D721Med (cell line): ENCODE data around the gene PLCB1.

Experiments used
- DNase-seq: peaks from one replicate; pipeline ENCODE4 v3.0.0; 2011; ENCODE audit warnings: low spot score; ENCODE audit not compliant: insufficient read length
- FAIRE-seq: peaks from 2 replicates; lab custom pipeline; 2011; peaks lifted over from hg19 to GRCh38; lab: Jason Lieb, UNC
- CTCF ChIP-seq: IDR thresholded peaks from 2 replicates; pipeline ENCODE4 v1.5.1; 2012; ENCODE audit warnings: mild to moderate bottlenecking, control low read depth; ENCODE audit not compliant: insufficient read depth; ENCODE audit errors: missing control alignments

Gene PLCB1

GRCh38 chr20:8210749-8211148, 78.7 kb downstream of the PLCB1 start:
- FAIRE-seq, result no peak
- DNase-seq, result no peak
- no peak for TF ChIP-seq CTCF

- no peak for TF ChIP-seq CTCF
- FAIRE-seq, result no peak
- DNase-seq, result no peak
These were observed 80.2 kb downstream of the PLCB1 start for GRCh38 chr20:8212286-8212685.

- DNase-seq, result no peak
- no peak for TF ChIP-seq CTCF
These were observed 81.2 kb downstream of the PLCB1 start for GRCh38 chr20:8213270-8213669.

GRCh38 chr20:8213831-8214587, 81.9 kb downstream of the PLCB1 start:
- TF ChIP-seq CTCF, result no peak

More at GRCh38 chr20:8213270-8213669, 81.2 kb downstream of the PLCB1 start:
- FAIRE-seq, result no peak

GRCh38 chr20:8215361-8215781, 83.3 kb downstream of the PLCB1 start:
- TF ChIP-seq CTCF, result no peak
- DNase-seq (no peak), FAIRE-seq (no peak)

More at GRCh38 chr20:8213831-8214587, 81.9 kb downstream of the PLCB1 start:
- no peak for DNase-seq
- FAIRE-seq, result no peak

- no peak for FAIRE-seq
These were observed 84.5 kb downstream of the PLCB1 start for GRCh38 chr20:8216375-8217200.

More at GRCh38 chr20:8216375-8217200, 84.5 kb downstream of the PLCB1 start:
- no peak for DNase-seq
- no peak for TF ChIP-seq CTCF
